Hematopoietic multipotent progenitor cell treated with erythropoietin and hydrocortisone succinate and interleukin-3 and kit ligand, for 4 days (in vitro differentiated cells): ENCODE measurements around the gene ASTL.
"Not testable (repeated sequence)": the region's sequence is repeated elsewhere in the genome, so short reads cannot be mapped to it uniquely, and the experiment has no call there.

ENCODE experiments used
- DNase-seq: peaks from one replicate; pipeline ENCODE4 v3.0.0-alpha.2; 2015

ASTL gene

GRCh38 chr2:96138179-96139145 is at the start of gene ASTL:
Gene ASTL, minus strand, starts transcription at chr2:96138502. Its CDS starts 66 bp downstream, at chr2:96138436.
- peak; percentile 79 for DNase-seq

GRCh38 chr2:96186562-96186961 is 48.3 kb upstream of the ASTL start:
- DNase-seq = no peak

GRCh38 chr2:96185516-96185915 is 47.2 kb upstream of the ASTL start:
- peak; percentile 32 for DNase-seq

GRCh38 chr2:96184989-96185388 is 46.7 kb upstream of the ASTL start:
- DNase-seq = no peak

GRCh38 chr2:96184188-96184587 is 45.9 kb upstream of the ASTL start:
- no peak for DNase-seq

- DNase-seq = no peak
Observed at GRCh38 chr2:96181529-96181928, 43.2 kb upstream of the ASTL start.

GRCh38 chr2:96180521-96180920 is 42.2 kb upstream of the ASTL start:
- DNase-seq = no peak

GRCh38 chr2:96180002-96180401 is 41.7 kb upstream of the ASTL start:
- no peak for DNase-seq

- no peak for DNase-seq
Observed at GRCh38 chr2:96176661-96177060, 38.4 kb upstream of the ASTL start.

- no peak for DNase-seq
Observed at GRCh38 chr2:96175951-96176350, 37.6 kb upstream of the ASTL start.

GRCh38 chr2:96174251-96175144 is 36.2 kb upstream of the ASTL start:
- peak; percentile 90 for DNase-seq

- peak; percentile 36 for DNase-seq
Observed at GRCh38 chr2:96171831-96172230, 33.5 kb upstream of the ASTL start.

- DNase-seq = no peak
Observed at GRCh38 chr2:96170626-96171025, 32.3 kb upstream of the ASTL start.

- DNase-seq = no peak
Observed at GRCh38 chr2:96169868-96170507, 31.7 kb upstream of the ASTL start.

- peak; percentile 27 for DNase-seq
Observed at GRCh38 chr2:96167407-96168013, 29.2 kb upstream of the ASTL start.

GRCh38 chr2:96164459-96165184 is 26.3 kb upstream of the ASTL start:
- no peak for DNase-seq

GRCh38 chr2:96163768-96164429 is 25.6 kb upstream of the ASTL start:
- no peak for DNase-seq

GRCh38 chr2:96163415-96163767 is 25.1 kb upstream of the ASTL start:
- no peak for DNase-seq

- DNase-seq = peak; percentile 70
Observed at GRCh38 chr2:96161898-96162297, 23.6 kb upstream of the ASTL start.

- DNase-seq = not testable (repeated sequence)
Observed at GRCh38 chr2:96160366-96160765, 22.1 kb upstream of the ASTL start.

- DNase-seq = no peak
Observed at GRCh38 chr2:96159084-96159830, 21.0 kb upstream of the ASTL start.
